Measurements from ENCODE around the gene M1AP.

- TF ChIP-seq CTCF (IDR thresholded peaks at IDR 0.05), result no peak
- TF ChIP-seq POLR2A (IDR thresholded peaks at IDR 0.05), result no peak
Measured at GRCh38 chr2:74689671-74690070, 41.5 kb upstream of the M1AP start.
